Nucleus accumbens (tissue), 56 donors: Measurements from ENCODE around the gene FNDC3B.

Experiments used
- DNase-seq, 56 donors: peaks; one replicate each; lab custom pipeline; 2025; lab: John Stamatoyannopoulos, UW

FNDC3B gene

DNA sequence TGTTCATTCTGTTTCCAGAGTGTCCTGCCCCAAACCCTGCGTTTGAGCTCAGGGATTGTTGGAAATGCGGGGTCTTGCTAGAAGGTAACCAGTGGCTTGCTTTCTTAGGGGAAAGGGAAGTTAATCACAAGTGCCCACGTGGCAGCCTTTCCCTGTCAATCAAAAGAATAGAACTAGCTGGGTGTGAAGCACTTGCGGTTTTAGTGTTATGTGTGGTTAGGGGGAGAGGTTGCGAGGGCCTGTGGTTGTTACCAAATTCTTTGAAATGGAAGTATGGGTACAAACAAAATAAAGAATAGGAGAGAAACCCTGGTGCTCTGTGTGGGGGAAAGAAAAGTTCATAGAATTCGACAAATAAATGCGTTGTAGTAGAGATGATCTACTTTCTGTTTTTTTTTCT lies 67.6 kb downstream of the FNDC3B start:
- DNase-seq: peak in 11 of 56 donors; percentile 4 to 34 (median 11)

GRCh38 chr3:172107403-172107802 lies 68.0 kb downstream of the FNDC3B start:
- DNase-seq: no peak

GRCh38 chr3:172110127-172110779 lies 70.9 kb downstream of the FNDC3B start:
- DNase-seq: no peak

DNA sequence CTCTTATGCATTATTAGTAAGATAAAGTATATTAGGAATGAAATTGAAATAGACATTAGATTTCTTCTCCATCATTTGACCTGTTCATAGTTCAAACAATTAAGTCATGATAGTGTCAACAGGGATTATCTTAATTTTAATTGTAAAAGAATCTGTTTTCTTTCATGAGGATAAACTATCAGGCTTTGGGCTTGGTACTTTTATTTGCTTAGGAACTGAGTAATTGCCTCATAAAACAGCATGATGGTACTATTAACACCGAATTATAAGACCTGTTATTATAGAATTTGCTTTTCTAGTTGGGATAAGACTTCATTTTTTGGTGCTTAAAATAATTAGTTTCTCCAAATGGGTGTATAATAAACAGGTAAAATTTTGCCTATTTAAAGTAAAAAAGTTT lies 71.8 kb downstream of the FNDC3B start:
- no peak for DNase-seq

GRCh38 chr3:172112078-172112733 lies 72.8 kb downstream of the FNDC3B start:
- no peak for DNase-seq

GRCh38 chr3:172112734-172113120 lies 73.3 kb downstream of the FNDC3B start:
- no peak for DNase-seq

DNA sequence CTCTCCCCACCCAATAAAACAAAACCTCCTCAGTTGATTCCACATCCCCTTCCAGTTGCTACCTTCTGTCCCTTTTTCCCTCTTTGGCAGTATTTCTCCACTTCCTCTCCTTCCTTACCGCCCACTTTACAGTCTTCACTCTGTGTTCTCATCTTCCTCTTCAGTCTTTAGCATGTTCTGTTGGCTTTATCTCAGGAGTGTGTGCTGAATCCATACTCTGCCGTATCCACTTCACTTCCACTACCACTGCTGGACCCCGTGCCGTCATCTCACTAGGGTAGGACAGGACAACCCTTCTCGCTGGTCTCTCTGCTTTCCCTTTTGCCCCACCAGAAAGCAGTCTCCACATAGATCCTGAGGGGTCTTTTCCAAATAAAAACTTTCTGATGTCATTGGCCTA lies 74.3 kb downstream of the FNDC3B start:
- no peak for DNase-seq

GRCh38 chr3:172115059-172115458 lies 75.7 kb downstream of the FNDC3B start:
- no peak for DNase-seq

- DNase-seq: no peak
These were observed 76.4 kb downstream of the FNDC3B start for GRCh38 chr3:172115787-172116186.

DNA sequence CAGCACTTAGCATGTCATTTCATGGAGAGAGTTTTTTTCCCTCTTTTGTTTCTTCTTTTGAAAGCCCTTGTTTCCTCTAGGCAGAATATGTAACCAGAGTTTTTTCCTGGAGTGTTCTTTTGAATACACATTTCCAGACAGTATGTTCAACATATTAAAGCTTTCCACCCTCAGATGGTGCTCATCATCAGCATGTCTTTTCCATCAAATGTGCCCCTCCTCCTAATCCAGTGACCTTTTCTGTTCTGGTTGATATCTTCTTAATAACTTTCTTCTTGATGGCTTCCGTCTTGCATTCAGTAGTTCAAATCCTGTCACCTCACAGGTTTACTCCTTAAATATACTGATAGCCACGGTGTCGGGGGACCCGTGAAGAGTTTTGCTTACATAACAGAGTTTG lies 78.6 kb downstream of the FNDC3B start:
- no peak for DNase-seq

DNA sequence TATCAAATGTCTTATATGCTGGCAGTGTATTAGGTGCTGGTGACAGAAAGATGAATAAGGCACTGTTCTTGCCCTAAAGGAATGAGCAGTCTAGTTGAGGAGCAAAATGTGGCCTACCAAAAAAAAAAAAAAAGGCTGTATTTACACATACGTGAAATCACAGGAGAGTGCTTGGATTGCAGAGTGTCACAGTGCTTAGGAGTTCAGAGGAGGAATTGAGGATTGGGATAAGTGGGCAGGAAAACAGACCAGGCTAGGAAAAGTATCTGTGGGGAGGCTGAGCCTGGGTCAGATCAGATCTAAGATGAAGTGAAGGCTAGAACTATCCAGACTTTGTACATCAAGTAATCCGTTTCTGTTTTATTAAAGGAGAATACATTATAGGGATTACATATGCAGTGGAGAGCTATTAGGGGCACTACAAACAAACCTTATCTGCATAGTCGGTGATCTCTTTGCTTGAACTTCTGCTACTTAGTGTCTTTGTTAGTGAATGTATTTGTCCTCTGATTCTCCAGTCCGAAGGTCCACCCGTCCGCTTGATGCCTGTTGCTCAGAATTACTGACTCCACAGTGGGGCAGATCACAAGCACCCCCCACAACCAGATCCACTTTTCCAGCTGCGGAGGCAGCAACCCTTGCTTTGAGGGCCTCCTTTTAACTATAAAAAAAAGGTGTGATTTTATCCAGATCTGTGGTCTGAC lies 80.0 kb downstream of the FNDC3B start:
- no peak for DNase-seq

DNA sequence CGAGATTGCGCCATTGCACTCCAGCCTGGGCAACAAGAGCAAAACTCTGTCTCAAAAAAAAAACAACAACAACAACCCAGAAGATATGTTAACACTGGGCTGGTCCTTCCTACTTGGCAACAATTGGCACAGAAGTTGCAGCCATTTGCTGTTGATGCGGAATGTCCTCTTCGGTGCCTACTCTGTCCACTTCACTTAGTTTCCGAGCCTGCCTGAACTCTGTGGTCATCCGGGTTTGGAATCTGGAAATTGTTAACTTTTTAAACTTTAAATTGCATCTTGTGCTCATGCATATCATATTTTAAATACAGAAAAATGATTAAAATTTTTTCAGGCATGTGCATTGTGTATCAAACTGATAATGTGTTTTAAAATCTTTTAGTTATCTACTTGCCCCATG lies 81.5 kb downstream of the FNDC3B start:
- DNase-seq: no peak

GRCh38 chr3:172121981-172122380 lies 82.6 kb downstream of the FNDC3B start:
- no peak for DNase-seq

DNA sequence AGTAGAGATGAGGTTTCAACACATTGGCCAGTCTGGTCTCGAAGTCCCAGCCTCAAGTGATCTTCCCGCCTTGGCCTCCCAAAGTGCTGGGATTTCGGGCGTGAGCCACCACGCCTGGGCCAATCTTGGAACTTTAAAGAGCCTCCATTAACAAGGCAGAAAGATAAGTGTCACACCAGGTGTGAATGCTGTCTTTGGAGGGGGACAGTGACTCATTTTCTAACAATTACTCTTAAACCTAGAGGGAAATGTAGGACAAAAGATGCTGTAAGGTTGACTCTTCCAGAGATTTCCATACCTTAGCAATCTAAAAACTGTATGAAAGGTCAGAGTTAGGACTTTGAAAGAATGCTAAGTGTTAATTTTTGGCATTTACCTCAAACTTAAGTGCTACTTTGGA lies 84.9 kb downstream of the FNDC3B start:
- DNase-seq: no peak

DNA sequence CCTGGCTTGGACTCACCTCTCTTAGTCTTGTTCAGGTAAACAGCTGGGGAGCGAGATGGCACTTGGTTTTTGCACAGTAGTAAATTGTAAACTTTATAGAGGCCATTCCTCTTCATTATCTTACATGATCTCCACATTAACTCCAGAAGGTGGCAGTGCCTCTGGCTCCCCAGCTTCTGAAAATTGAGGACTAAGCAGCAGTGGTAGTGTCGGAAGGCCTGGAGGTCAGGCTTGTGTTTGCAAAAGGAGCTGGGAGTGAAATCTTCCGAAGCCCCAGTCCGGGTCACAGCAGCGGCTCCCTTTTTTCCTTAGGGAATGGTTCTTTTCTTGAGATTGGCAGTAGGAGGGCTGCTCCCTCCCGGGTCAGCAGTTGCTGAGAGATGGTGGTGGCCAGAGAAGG lies 85.7 kb downstream of the FNDC3B start:
- DNase-seq: no peak

- DNase-seq: peak in 3 of 56 donors; percentile 10 to 51 (median 15)
These were observed 86.6 kb downstream of the FNDC3B start for GRCh38 chr3:172125963-172126457.

GRCh38 chr3:172126741-172127140 lies 87.4 kb downstream of the FNDC3B start:
- no peak for DNase-seq

- no peak for DNase-seq
These were observed 87.8 kb downstream of the FNDC3B start for GRCh38 chr3:172127141-172127540.

DNA sequence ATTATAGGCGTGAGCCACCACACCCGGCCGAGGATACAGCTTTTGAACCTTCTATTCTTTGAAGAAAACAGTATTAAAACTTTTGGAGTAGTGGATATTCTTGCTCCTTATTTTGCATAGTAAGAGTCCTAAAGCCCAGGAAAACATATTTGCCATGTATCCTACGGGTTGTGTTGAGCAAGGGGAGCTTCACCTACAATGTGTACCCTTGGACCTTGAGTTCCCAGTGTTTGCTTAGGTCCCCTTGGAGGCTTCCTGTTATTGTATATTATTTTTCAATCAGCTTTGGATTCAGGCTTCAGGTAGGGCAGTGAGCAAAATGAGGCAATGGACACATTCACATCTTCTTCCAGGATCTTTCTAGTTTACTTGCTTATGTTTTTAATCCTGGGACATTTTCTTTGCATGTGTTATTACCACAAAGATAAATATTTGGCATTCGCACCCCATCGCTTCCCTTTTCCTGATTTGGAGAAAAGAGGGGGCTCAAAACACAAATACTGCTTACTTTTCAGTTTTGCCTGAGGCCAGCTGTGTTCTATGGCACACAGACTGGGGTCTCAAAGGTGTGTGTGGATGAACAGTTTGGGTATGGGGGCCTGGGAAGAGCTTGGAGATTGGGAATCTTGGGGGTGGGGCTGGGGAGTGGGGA lies 88.7 kb downstream of the FNDC3B start:
- DNase-seq: no peak

DNA sequence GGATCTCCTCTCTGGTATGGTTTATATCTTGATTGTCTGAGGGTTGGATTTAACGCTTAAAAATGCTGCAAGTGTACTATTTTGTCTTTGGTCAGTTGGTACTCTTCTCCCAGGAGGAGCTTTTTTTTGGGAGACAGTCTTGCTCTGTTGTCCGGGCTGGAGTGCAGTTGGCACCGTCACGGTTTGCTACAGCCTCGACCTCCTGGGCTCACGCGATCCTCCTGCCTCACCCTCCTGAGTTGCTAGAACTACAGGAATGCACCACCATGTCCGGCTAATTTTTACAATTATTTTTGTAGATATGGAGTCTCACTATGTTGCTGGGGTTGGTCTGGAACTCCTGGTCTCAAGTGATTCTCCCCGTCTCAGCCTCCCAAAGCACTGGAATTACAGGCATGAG lies 89.5 kb downstream of the FNDC3B start:
- DNase-seq: no peak

DNA sequence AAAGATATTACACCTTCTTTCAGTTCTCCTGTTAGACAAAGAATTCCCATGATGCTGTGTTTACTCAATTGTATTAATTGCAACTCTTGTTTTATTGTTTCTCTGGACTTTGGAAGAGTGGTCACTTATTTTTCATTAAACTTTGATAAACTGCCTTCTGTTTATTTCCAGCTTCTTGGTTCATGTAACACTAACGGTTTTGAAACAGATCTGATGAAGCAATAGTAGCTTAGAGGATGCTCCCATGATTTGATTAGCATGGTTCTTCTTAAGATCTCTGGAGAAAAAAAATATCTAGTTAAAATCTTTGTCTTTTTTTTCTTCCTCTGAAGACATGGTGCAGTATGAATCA lies 90.1 kb downstream of the FNDC3B start:
- no peak for DNase-seq
